Mesothelial cell of epicardium (in vitro differentiated cells): ENCODE data around the gene FOXA3. TPM values are rescaled to one million over a fixed set of nuclear protein-coding genes. Genes with fewer than 3 reads are reported as not detected.

Experiments
- DNase-seq, 2 experiments: peaks; one replicate each; pipeline ENCODE4 v3.0.0; 2021; ENCODE audit warnings: low spot score in 2 of 2; ENCODE audit not compliant: unreplicated experiment in 2 of 2
- H3K27ac Mint-ChIP-seq: 2 replicates; pipeline ENCODE4 v1.8.0; 2021; ENCODE audit warnings: mixed read lengths
- H3K27me3 Mint-ChIP-seq: 2 replicates; pipeline ENCODE4 v1.8.0; 2021; ENCODE audit warnings: low read depth, mixed read lengths
- H3K36me3 Mint-ChIP-seq: 2 replicates; pipeline ENCODE4 v1.8.0; 2021; ENCODE audit warnings: mixed read lengths
- H3K4me1 Mint-ChIP-seq: 2 replicates; pipeline ENCODE4 v1.8.0; 2021; ENCODE audit warnings: mixed read lengths
- H3K4me3 Mint-ChIP-seq: 2 replicates; pipeline ENCODE4 v1.8.0; 2021; ENCODE audit warnings: mild to moderate bottlenecking, moderate library complexity, mixed read lengths
- H3K9me3 Mint-ChIP-seq: 2 replicates; pipeline ENCODE4 v1.8.0; 2021; ENCODE audit warnings: mixed read lengths
- total RNA-seq: library from RNA; stranded (reverse); gene quantifications from 3 replicates; pipeline ENCODE4 v1.2.1, GENCODE V29; 2021
- TF ChIP-seq, protein P1 (sequence below): fragments of 200-600 bp; sonication (generic); IDR thresholded peaks from one replicate; pipeline ENCODE4 v1.5.0; 2021; ENCODE audit warnings: antibody characterized with exemption; ENCODE audit not compliant: unreplicated experiment

The FOXA3 gene
- total RNA-seq, 1 donor from 2014 or later = not detected

GRCh38 chr19:45878043-45878794 is 14.1 kb downstream of the FOXA3 start:
- DNase-seq = no peak
- H3K4me3 Mint-ChIP-seq = no peak overlapping the region
- peaks cover 2% of the 10 kb centered on the region for H3K27me3 Mint-ChIP-seq
- H3K36me3 Mint-ChIP-seq = peaks cover under 1% of the 10 kb centered on the region
- TF ChIP-seq, protein P1, sequence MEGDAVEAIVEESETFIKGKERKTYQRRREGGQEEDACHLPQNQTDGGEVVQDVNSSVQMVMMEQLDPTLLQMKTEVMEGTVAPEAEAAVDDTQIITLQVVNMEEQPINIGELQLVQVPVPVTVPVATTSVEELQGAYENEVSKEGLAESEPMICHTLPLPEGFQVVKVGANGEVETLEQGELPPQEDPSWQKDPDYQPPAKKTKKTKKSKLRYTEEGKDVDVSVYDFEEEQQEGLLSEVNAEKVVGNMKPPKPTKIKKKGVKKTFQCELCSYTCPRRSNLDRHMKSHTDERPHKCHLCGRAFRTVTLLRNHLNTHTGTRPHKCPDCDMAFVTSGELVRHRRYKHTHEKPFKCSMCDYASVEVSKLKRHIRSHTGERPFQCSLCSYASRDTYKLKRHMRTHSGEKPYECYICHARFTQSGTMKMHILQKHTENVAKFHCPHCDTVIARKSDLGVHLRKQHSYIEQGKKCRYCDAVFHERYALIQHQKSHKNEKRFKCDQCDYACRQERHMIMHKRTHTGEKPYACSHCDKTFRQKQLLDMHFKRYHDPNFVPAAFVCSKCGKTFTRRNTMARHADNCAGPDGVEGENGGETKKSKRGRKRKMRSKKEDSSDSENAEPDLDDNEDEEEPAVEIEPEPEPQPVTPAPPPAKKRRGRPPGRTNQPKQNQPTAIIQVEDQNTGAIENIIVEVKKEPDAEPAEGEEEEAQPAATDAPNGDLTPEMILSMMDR = no peak
- H3K27ac Mint-ChIP-seq = peak overlapping the region; percentile 51
- peaks cover 22% of the 10 kb centered on the region for H3K4me1 Mint-ChIP-seq
- no peaks in the 10 kb centered on the region for H3K9me3 Mint-ChIP-seq

DNA sequence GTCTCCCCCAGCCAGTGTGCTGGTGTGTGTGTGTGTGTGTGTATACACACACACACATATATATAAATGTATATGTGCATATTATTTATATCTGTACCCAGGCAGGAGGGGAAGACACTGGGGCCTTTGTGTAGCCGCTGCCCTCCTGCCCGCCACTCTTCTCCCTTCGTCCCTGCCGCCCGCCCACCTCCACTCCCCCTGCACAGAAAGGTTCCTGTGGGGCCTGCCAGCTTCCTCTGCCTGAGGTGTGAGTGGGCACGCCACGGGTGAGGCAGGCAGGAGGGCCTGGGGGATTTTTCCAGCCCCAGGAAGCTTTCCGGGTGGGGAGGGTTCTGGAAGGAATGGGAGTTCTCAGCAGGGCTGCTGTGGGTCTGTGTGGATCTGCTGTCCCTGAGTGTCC is 14.9 kb downstream of the FOXA3 start:
- Mint-ChIP-seq H3K4me3 (no peak overlapping the region), H3K4me1 (peaks cover 30% of the 10 kb centered on the region)
- DNase-seq = no peak

DNA sequence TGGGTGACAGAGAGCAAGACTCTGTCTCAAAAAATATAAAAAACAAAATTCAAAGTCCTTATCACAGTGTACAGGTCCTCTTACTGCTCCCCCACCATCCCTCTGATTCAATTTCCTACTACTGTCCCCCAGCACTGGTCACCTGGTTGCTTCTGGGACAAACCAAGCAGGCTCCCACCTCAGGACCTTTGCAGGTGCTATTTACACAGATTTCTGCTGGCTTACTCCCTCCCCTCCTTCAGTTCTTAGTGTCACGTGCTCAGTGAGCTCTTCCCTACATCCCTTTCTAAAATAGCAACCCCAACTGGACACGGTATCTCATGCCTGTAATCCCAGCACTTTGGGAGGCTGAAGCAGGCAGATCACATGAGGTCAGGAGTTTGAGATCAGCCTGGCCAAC is 15.8 kb downstream of the FOXA3 start:
- no peaks in the 10 kb centered on the region for H3K27me3 Mint-ChIP-seq
- no peak overlapping the region for H3K4me3 Mint-ChIP-seq
- H3K9me3 Mint-ChIP-seq = no peaks in the 10 kb centered on the region
- H3K4me1 Mint-ChIP-seq = peaks cover 30% of the 10 kb centered on the region
- peaks cover 3% of the 10 kb centered on the region for H3K36me3 Mint-ChIP-seq
- TF ChIP-seq, protein P1 = no peak
- no peak overlapping the region for H3K27ac Mint-ChIP-seq
- DNase-seq = no peak

More for the DNA sequence above, 14.9 kb downstream of the FOXA3 start:
- Mint-ChIP-seq H3K27ac (no peak overlapping the region), H3K36me3 (peaks cover 3% of the 10 kb centered on the region), H3K9me3 (no peaks in the 10 kb centered on the region), H3K27me3 (no peaks in the 10 kb centered on the region)
- TF ChIP-seq, protein P1 = no peak

DNA sequence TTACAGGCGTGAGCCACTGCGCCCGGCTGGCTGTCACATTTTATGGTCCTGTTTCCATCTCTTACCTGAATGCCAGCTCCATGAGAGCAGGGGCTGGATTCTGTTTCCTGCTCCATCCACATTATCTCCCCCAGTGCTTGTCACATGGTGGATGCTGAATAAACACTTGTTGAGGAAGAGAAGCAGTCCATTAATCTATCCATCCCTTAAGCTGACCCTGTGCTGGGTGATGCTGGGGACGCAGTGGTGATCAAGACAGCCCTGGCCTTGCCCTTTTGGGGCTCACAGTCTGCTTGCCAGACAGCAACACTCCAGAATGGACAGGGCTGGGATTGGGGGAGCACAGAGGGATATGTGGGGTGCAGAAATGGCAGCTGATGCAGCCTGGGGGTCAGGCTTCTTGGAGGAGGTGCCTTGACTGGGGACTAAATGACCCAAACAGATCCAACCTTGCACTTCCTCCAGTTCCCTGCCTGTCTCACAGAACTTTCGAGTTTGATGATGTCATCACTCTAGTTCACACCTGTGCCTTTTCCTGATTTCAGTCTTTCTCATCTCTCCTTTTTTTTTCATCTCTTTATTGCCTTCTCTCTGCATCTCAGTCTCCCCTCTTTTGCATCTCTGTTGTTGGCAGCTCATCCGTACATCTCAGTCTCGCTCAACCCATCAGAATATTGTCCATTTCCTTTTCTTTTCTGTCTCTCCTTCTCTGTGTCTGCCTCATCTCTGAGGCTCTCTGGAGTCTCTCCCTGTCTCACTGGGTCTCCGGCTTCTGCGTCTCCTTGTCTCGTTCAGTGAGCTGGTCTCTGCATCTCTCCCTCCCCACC is 17.2 kb downstream of the FOXA3 start:
- no peak for DNase-seq
- Mint-ChIP-seq H3K9me3 (no peaks in the 10 kb centered on the region), H3K36me3 (peaks cover 3% of the 10 kb centered on the region)

GRCh38 chr19:45881909-45882528 is 17.9 kb downstream of the FOXA3 start:
- H3K27me3 Mint-ChIP-seq = no peaks in the 10 kb centered on the region
- no peak for DNase-seq
- peak overlapping the region; percentile 18 for H3K27ac Mint-ChIP-seq
- H3K4me3 Mint-ChIP-seq = peak overlapping the region; percentile 71
- H3K9me3 Mint-ChIP-seq = no peaks in the 10 kb centered on the region
- H3K4me1 Mint-ChIP-seq = peaks cover 26% of the 10 kb centered on the region
- TF ChIP-seq, protein P1 = no peak
- H3K36me3 Mint-ChIP-seq = peaks cover 3% of the 10 kb centered on the region

More for the DNA sequence above, 17.2 kb downstream of the FOXA3 start:
- Mint-ChIP-seq H3K4me1 (peaks cover 29% of the 10 kb centered on the region), H3K27me3 (no peaks in the 10 kb centered on the region), H3K4me3 (peak overlapping the region; percentile 5), H3K27ac (peak overlapping the region; percentile 18)
- TF ChIP-seq, protein P1 = no peak
